Spleen (tissue), 7 donors: Measurements from ENCODE around the gene CHN1.

Experiments used
- CTCF ChIP-seq, 11 experiments: fragments of 200-600 bp in 7 of 11; fragments of 450-650 bp in 4 of 11; sonication (generic) in 4 of 11; IDR thresholded peaks in 8 of 11; conservative IDR thresholded peaks in 3 of 11; 1 replicate in 7 of 11; 2 replicates in 4 of 11; pipeline versions ENCODE4 v1.4.0 to v1.8.0; 2016 to 2021; ENCODE audit warnings: antibody characterized with exemption in 11 of 11, inconsistent platforms in 4 of 11, mild to moderate bottlenecking in 1 of 11
- POLR2A ChIP-seq, 3 donors: fragments of 450-650 bp; IDR thresholded peaks; one replicate each; pipeline ENCODE4 v1.5.1; 2017; ENCODE audit warnings: antibody characterized with exemption in 3 of 3, mild to moderate bottlenecking in 1 of 3
- donor health status: DM: no; HTN: no; CAD: no; lungs with moderate emphysema.
- donor health status: DM: no; HTN: no; CAD: no.
- donor health status: DM: no; HTN: no; CAD: no.

DNA sequence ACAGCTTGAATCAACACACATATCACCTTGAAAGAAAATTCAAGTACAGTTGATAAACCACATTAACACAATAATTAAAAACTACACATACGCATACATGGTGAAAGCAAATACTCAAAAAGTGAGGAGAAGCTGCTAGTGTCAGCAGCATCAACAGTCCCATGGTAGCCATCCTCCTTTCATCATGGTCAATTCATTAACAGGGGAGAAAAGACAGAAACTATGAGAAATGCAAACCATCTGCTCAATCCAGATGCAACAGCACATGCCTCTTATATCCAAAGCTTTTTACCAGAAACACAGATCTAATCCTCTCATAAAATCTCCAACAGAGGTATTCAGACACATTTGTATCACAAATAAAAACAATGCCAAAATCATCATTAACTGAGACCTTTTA, 159.0 kb downstream of the CHN1 start:
- TF ChIP-seq POLR2A (IDR thresholded peaks at IDR 0.05) (no peak), CTCF (IDR thresholded peaks at IDR 0.05 in 8 of 11, conservative IDR thresholded peaks at IDR 0.05 in 3 of 11) (no peak)
